Measurements from ENCODE around the gene KCNH2.

KCNH2 gene

DNA sequence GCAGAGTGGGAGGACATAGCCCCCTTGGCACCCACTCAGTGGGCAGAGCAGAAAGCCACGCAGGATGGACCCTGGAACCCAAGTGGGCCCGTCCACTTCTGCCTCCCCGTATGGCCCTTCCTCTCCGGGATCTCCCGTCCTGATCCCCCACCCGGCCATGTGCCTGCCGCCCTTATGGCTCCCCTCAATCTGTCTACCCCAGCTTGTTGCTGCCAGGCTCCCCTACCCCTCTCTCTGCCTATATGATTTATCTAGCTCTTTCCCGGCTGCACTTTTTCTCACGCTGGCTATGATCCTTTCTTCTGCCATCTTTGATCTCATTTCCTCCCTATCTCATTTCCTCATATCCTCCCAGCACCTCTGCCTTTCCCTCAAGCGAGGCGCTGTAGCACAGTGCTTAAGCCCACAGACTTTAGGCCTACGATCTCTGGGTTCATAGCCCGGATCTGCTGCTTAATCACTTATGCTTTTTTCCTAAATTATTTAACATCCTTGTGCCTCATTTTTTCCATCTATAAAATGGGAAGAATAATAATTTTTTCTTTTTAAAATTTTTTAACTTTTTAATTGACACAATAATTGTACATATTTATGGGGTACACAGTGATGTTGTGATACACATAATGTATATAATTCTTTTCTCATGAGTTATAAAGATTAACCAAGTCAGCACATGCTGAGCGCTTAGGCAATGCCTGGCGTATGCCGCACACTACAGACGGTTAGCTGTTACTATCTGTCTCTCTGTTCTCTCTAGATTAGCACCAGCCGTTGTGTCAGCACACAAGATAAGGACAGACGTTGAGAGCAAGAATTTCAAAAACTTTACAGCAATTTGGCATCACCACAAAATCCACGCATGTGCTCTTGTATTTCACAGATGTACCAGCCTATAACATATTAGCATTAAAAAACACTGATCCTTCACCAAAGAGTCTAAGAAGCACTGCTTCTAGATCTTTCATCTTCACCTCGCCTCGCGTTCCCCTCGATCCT, 18.1 kb downstream of the KCNH2 start:
- DNase-seq (ENCODE audit: low read depth), result no peak

- DNase-seq (ENCODE audit: low read depth), result no peak
Measured at GRCh38 chr7:150959081-150959480, 19.0 kb downstream of the KCNH2 start.

GRCh38 chr7:150958597-150958996, 19.5 kb downstream of the KCNH2 start:
- no peak for DNase-seq (ENCODE audit: low read depth)

DNA sequence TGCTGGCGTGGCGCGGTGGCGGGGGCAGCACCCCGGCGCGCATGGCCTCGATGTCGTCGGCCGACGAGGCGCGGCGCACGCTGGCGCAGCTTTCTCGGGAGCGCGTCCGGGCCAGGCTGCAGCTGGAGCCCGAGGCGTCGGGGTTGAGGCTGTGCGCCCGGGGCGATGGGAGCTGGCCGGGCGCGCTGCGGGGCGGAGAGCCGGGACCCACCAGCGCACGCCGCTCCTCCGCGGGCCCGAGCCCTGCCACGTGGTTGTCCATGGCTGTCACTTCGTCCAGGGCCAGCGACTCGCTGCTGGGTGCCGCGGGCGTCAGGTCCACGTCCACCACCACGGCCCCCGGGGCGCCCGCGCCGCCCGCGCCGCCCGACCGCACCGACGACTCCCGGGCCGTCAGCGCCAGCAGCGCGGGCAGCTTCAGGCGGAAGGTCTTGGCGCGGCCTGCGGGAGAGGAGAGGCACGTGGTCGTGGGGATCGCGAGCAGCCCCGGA, 20.0 kb downstream of the KCNH2 start:
- DNase-seq (ENCODE audit: low read depth), result no peak

GRCh38 chr7:150957133-150958020, 20.7 kb downstream of the KCNH2 start:
- no peak for DNase-seq (ENCODE audit: low read depth)

GRCh38 chr7:150956395-150957132, 21.6 kb downstream of the KCNH2 start:
- DNase-seq (ENCODE audit: low read depth), result no peak

- no peak for DNase-seq (ENCODE audit: low read depth)
Measured at GRCh38 chr7:150955519-150956394, 22.4 kb downstream of the KCNH2 start.

DNA sequence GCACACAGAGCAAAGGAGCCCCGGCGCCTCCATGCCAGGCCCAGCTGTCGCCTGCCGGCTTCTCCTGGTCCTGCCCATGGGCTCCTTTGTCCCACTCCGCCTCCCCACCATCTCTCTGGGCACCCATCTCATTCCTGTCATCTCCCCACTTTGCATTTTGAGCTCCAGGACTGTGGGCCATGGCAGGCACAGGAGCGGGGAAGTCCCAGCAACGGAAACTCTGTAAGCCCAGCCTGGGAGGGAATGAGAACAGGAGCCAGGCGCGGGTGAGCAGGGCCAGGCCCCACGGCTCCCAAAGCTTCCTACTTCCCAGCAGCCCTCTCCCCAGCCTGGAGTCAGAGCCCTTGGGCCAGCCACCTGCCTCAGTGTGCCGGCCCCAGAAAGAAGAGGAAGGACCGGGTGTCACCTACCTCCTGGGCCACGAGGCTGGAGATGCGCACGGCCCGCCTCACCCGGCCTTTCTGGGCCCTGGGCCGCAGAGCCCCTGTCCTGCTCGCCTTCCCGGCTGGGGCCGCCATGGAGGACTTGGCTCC, 23.1 kb downstream of the KCNH2 start:
- DNase-seq (ENCODE audit: low read depth), result no peak

GRCh38 chr7:150954201-150954985, 23.7 kb downstream of the KCNH2 start:
- DNase-seq (ENCODE audit: low read depth), result no peak

DNA sequence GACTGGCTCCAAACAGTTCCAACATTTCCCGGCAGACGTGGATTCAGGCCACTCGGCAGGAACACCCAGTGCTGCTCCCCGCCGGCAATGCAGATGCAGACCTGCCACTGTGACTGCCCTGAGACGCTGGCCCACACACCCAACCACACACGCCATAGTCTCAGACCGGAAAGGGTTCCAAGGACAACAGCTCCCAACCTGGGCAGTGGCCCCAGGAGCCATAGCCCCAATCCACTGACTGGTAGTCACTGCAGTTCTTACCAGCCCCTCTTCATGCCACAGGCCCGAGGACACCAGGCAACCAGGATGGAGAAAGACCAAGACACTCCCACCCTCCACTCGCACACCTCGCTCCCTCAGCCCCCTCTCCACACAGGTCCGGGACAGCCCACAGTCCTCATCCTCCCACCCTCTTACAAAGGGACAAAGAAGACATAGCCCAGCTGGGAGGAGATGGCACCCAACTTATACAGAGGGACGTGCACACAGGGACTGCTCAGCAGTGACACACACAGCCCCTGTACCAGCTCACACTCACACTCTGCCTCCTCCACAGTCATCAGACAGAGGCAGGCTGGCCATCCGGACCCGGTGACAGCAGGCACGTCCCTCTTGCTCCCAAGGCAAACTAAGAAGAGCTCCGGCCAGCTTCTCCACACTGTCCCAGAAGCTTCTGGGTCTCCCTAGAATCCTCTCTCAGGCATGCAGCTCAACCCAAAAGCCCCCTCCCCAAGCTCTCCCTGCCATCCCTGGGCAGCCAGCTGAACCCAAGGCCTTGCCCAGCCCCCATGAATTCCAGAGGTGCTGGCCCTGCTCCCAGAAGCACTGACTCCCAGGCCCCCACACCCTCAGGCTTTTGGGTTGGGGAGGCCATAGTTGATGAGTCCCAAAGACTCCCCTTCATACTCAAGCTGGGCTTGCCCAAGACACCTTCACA, 24.8 kb downstream of the KCNH2 start:
- no peak for DNase-seq (ENCODE audit: low read depth)

GRCh38 chr7:150952331-150953050, 25.6 kb downstream of the KCNH2 start:
- DNase-seq (ENCODE audit: low read depth), result no peak

DNA sequence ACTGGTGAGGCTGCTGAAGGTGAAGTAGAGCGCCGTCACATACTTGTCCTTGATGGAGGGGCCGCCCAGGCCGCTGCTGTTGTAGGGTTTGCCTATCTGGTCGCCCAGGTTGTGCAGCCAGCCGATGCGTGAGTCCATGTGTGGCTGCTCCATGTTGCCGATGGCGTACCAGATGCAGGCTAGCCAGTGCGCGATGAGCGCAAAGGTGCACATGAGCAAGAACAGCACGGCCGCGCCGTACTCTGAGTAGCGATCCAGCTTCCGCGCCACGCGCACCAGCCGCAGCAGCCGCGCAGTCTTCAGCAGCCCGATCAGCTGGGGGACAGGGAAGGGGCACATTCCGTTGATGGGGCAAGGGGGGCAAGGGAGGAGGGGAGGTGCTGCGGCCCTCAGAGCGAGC, 26.6 kb downstream of the KCNH2 start:
- DNase-seq (ENCODE audit: low read depth), result no peak

DNA sequence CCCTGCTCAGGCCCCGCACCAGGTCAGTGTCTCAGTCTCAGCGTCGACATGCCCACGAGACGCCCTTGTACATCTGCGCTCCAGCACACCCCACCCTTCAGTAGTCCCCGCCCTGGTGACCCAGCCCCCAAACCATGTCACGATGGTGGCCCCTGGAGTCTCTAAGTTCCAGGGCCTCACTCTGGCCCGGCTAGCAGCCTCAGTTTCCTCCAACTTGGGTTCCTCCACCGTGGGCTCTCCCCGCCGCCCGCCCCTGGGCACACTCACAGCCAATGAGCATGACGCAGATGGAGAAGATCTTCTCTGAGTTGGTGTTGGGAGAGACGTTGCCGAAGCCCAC, 27.0 kb downstream of the KCNH2 start:
- DNase-seq (ENCODE audit: low read depth), result no peak

DNA sequence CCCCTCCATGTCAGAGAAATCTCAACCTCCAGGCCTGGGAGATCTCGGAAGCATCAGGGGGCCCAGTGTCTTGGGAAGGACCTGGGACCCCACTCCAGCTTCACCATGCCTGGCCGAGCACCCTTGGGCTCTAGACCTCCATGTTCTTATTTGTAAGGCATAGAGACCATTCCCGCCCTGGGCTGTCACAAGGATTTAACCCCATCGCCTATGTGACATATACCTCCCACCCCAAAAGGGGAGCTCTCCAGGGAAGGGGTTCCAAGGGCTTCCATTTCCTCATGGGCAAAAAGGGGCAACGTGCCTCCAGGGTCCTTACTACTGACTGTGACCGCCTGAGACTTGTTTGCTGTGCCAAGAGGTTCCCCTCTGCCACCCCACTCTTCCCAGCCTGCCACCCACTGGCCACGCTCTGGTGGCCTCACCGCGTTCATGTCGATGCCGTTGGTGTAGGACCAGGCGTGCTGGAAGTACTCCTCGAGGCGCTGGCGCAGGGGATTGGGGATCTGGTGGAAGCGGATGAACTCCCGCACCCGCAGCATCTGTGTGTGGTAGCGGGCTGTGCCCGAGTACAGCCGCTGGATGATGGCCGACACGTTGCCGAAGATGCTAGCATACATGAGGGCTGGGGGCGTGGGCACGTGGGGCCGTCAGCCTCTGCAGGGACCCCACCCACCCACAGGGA, 27.5 kb downstream of the KCNH2 start:
- no peak for DNase-seq (ENCODE audit: low read depth)

DNA sequence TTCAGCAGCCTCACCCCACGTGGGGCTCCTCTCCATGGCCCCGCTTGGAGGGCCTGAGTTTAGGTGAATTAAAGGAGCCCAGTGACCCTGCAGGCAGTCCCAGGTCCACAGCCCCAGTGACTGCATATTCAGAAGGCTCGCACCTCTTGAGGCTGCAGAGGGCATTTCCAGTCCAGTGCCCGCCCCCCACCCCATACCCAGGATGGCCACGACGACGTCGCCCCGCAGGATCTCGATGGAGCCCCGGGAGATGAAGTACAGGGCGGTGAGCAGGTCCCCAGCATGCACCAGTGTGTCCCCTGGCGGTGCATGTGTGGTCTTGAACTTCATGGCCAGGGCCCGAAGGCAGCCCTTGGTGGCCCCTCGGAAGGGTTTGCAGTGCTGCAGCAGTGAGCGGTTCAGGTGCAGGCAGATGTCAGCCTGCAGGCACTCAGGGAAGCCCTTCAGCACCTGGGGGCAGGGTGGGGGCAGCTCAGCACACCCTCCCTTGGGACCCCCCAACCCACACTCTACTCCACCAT, 28.1 kb downstream of the KCNH2 start:
- no peak for DNase-seq (ENCODE audit: low read depth)

GRCh38 chr7:150949564-150949963, 28.6 kb downstream of the KCNH2 start:
- no peak for DNase-seq (ENCODE audit: low read depth)

DNA sequence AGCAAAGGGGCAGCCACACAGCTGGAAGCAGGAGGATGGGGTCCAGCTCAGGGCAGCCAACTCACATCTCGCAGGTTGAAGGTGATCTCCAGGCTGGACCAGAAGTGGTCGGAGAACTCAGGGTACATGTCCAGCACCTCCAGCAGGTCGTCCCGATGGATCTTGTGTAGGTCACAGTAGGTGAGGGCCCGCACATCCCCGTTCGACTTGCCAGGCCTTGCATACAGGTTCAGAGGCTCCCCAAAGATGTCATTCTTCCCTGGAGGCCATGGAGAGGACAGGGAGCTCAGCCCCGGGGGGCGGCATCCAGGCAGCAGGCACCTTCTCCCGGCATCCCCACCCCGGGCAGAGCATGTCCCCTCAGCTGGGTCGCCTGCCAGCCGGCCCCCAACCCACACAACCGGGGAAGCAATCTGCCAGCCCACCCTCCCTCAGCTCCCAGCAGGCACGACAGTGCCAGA, 29.3 kb downstream of the KCNH2 start:
- DNase-seq (ENCODE audit: low read depth), result no peak
